HCT116 (cell line): ENCODE results near the gene LIMK2. TPM values are rescaled to one million over a fixed set of nuclear protein-coding genes. Genes with fewer than 3 reads are reported as not detected.

Source experiments
- ATAC-seq: fragments of 200-7000 bp; cut with Tn5 transposase; 2 replicates; pipeline ENCODE4 v1.9.1; 2020; ENCODE audit warnings: mild to moderate bottlenecking, moderate library complexity
- BruUV-seq: library from RNA; stranded (reverse); fragments of 400-500 nt; replicated peaks from 2 replicates; lab custom pipeline; 2021; lab: Mats Ljungman, UMichigan
- CTCF ChIA-PET: fragments of 300-600 bp; sonication (Branson Sonifier 250); formaldehyde crosslinking; loops from one replicate; lab custom pipeline; 2021; ENCODE audit warnings: antibody characterized with exemption; lab: Charles Lee
- POLR2A ChIA-PET: fragments of 300-600, 350-600 bp; sonication (Branson Sonifier 250); formaldehyde crosslinking; loops from one replicate; lab custom pipeline; 2021; ENCODE audit warnings: antibody characterized with exemption; lab: Charles Lee
- RAD21 ChIA-PET, 2 experiments: fragments of 300-600 bp; sonication (Branson Sonifier 250); formaldehyde crosslinking; loops; one replicate each; lab custom pipeline; 2023; ENCODE audit warnings: low total read pairs in 2 of 2; ENCODE audit not compliant: uncharacterized antibody in 2 of 2, unreplicated experiment in 2 of 2, low non-redundant PET in 1 of 2; lab: Charles Lee
- DNase-seq: peaks from one replicate; pipeline ENCODE4 v3.0.0-alpha.2; 2010; ENCODE audit warnings: low read depth, low spot score
- H2AFZ ChIP-seq: fragments of 200-600 bp; shearing (Covaris generic), sonication (generic); 2 replicates; pipeline ENCODE4 v1.6.1; 2017; ENCODE audit warnings: low read depth, mixed run types, mixed read lengths, antibody characterized with exemption, low read length; ENCODE audit not compliant: poor library complexity, severe bottlenecking
- H3K27ac ChIP-seq: 2 replicates; pipeline ENCODE4 v1.5.1; 2012; ENCODE audit warnings: low read depth, low read length
- H3K27me3 ChIP-seq: fragments of 200-600 bp; sonication (generic); 2 replicates; pipeline ENCODE4 v1.6.1; 2016; ENCODE audit warnings: mixed run types, low read length, mixed read lengths; ENCODE audit not compliant: insufficient read depth
- H3K36me3 ChIP-seq, 2 experiments: fragments of 200-500 bp in 1 of 2; fragments of 200-600 bp in 1 of 2; sonication (Bioruptor generic) in 1 of 2; sonication (generic) in 1 of 2; 2 replicates each; pipeline versions ENCODE4 v1.5.1 to v1.6.1; 2014 to 2016; ENCODE audit warnings: low read length in 2 of 2, inconsistent platforms in 1 of 2, mixed read lengths in 1 of 2, mixed run types in 1 of 2; ENCODE audit not compliant: insufficient read depth in 2 of 2, control insufficient read depth in 1 of 2
- H3K4me1 ChIP-seq, 2 experiments: fragments of 200-600 bp in 1 of 2; sonication (generic) in 1 of 2; 2 replicates each; pipeline versions ENCODE4 v1.5.1 to v1.6.1; 2012 to 2017; ENCODE audit warnings: low read length in 2 of 2, inconsistent platforms in 1 of 2, mild to moderate bottlenecking in 1 of 2, mixed read lengths in 1 of 2, mixed run types in 1 of 2, moderate library complexity in 1 of 2; ENCODE audit not compliant: insufficient read depth in 2 of 2, control insufficient read depth in 1 of 2
- H3K4me2 ChIP-seq: fragments of 200-600 bp; sonication (generic); 2 replicates; pipeline ENCODE4 v1.6.1; 2017; ENCODE audit warnings: mixed run types, low read length, mixed read lengths
- H3K4me3 ChIP-seq, 2 experiments: fragments of 200-600 bp in 1 of 2; sonication (generic) in 1 of 2; replicated peaks in 1 of 2; 2 replicates each; pipeline ENCODE4 v1.5.1; 2011 to 2016; ENCODE audit warnings: low read length in 2 of 2, control low read depth in 1 of 2, low read depth in 1 of 2, mild to moderate bottlenecking in 1 of 2, mixed read lengths in 1 of 2, mixed run types in 1 of 2
- H3K79me2 ChIP-seq: fragments of 200-600 bp; sonication (generic); 2 replicates; pipeline ENCODE4 v1.6.1; 2017; ENCODE audit warnings: mild to moderate bottlenecking, mixed run types, low read length, moderate library complexity, mixed read lengths; ENCODE audit not compliant: insufficient read depth
- H3K9ac ChIP-seq: fragments of 200-600 bp; sonication (generic); 2 replicates; pipeline ENCODE4 v1.6.1; 2016; ENCODE audit warnings: low read length, mixed read lengths
- H3K9me2 ChIP-seq: fragments of 200-600 bp; sonication (generic), shearing (Covaris generic); 2 replicates; pipeline ENCODE4 v1.6.1; 2017; ENCODE audit warnings: mixed run types, mild to moderate bottlenecking, moderate library complexity; ENCODE audit not compliant: insufficient read depth
- H3K9me3 ChIP-seq, 2 experiments: fragments of 200-500 bp in 1 of 2; fragments of 200-600 bp in 1 of 2; sonication (Bioruptor generic) in 1 of 2; sonication (generic) in 1 of 2; 2 replicates each; pipeline ENCODE4 v1.6.1; 2014 to 2017; ENCODE audit warnings: low read length in 2 of 2, mixed read lengths in 2 of 2, inconsistent platforms in 1 of 2, low read depth in 1 of 2, mild to moderate bottlenecking in 1 of 2, mixed run types in 1 of 2, moderate library complexity in 1 of 2; ENCODE audit not compliant: control insufficient read depth in 1 of 2, insufficient read depth in 1 of 2
- H4K20me1 ChIP-seq: fragments of 200-600 bp; sonication (generic), shearing (Covaris generic); 2 replicates; pipeline ENCODE4 v1.6.1; 2017; ENCODE audit warnings: mixed run types, mild to moderate bottlenecking, moderate library complexity; ENCODE audit not compliant: insufficient read depth
- CEBPB ChIP-seq: IDR thresholded peaks from 2 replicates; pipeline ENCODE4 v1.6.1; 2012; ENCODE audit warnings: low read depth
- ELF1 ChIP-seq: IDR thresholded peaks from 2 replicates; pipeline ENCODE4 v1.6.1; 2012; ENCODE audit warnings: low read depth, borderline replicate concordance
- FOSL1 ChIP-seq: IDR thresholded peaks from 2 replicates; pipeline ENCODE4 v1.6.1; 2012; ENCODE audit warnings: low read depth
- RAD21 ChIP-seq: IDR thresholded peaks from 2 replicates; pipeline ENCODE4 v1.6.1; 2012; ENCODE audit warnings: low read depth, mild to moderate bottlenecking
- REST ChIP-seq: IDR thresholded peaks from 2 replicates; pipeline ENCODE4 v1.6.1; 2012; ENCODE audit warnings: low read depth
- YY1 ChIP-seq: IDR thresholded peaks from 2 replicates; pipeline ENCODE4 v1.6.1; 2011; ENCODE audit warnings: low read length, low read depth, moderate library complexity, mild to moderate bottlenecking; ENCODE audit not compliant: insufficient replicate concordance; ENCODE audit errors: extremely low read depth
- intact Hi-C: fragments of 100-400 bp; cut with micrococcal nuclease; formaldehyde crosslinking; loops from 2 replicates; pipeline ENCODE4 v1.10.0; 2022
- total RNA-seq: library from RNA; stranded (reverse); gene quantifications from one replicate; pipeline ENCODE4 v1.2.1, GENCODE V29; 2021; ENCODE audit not compliant: unreplicated experiment
- TF ChIP-seq, protein P1 (sequence below): IDR thresholded peaks from 2 replicates; pipeline ENCODE4 v1.6.1; 2011; ENCODE audit warnings: mild to moderate bottlenecking, low read length, moderate library complexity; ENCODE audit not compliant: insufficient replicate concordance; ENCODE audit errors: extremely low read depth

LIMK2 gene
- total RNA-seq, 1 experiment from 2014 or later, result 21.9 TPM

DNA sequence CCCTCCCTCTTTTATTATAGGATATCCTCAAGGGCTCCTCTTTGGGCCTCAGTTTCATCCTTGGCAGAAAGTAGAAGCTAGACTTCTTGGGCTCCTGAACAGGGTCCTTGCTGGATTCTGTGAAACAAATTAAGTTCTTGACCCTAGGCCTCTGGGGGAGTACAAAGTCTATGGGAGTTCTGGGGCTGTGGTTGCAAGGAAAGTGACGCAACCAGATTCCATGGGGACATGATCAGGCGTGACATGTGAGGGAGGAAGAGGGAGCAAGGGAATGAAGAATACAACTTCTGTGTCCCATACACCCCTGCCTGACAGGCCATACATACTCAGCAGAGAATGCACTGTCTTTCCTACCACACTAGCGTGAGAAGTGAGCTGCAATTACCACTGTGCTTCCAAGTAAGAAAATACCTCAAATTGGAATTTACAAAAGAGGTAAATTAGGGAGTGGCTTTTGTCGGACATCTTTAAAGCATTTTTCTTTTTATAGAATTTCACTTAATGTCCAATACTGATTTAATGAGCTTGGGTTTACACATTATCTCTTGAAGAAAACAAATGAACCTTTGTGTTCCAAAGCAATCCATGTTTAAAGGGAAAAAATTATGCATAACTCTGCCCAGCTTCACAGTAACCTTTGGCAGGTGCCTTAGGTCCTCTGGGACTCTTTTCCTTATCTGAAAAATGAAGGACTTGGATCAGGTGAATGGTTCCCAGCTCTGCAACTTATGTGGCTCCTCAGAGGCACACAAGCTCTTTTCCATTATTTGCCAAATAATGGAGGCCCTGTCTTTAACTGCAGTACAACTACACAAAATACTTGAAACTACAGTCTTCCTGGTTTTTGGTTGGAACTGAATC, 38.9 kb downstream of the LIMK2 start:
- no peak overlapping the region for H3K4me3 ChIP-seq
- no peaks in the 10 kb centered on the region for H4K20me1 ChIP-seq
- no peaks in the 10 kb centered on the region for H3K9me3 ChIP-seq
- H3K9ac ChIP-seq, result no peak overlapping the region
- no peak overlapping the region for H2AFZ ChIP-seq
- no peak for ATAC-seq
- H3K36me3 ChIP-seq, result peaks cover 0 to 6% of the 10 kb centered on the region in 2 experiments; a peak in 1 of 4 replicates
- intact Hi-C loops, result no loop called here
- ChIA-PET POLR2A (interaction anchor here (0.5 to 1.2 kb wide), 2 partner anchors 8 to 565 kb away, joined by 3 read pairs; no protein-coding TSS in a partner anchor), CTCF (interaction anchor here (1.0 kb wide), 1 partner anchor 22 kb away, joined by 3 read pairs; no protein-coding TSS in a partner anchor), RAD21 (no interaction called here)
- DNase-seq, result no peak
- no peak for TF ChIP-seq FOSL1
- no peak for TF ChIP-seq REST
- TF ChIP-seq RAD21, result no peak
- TF ChIP-seq, protein P1, sequence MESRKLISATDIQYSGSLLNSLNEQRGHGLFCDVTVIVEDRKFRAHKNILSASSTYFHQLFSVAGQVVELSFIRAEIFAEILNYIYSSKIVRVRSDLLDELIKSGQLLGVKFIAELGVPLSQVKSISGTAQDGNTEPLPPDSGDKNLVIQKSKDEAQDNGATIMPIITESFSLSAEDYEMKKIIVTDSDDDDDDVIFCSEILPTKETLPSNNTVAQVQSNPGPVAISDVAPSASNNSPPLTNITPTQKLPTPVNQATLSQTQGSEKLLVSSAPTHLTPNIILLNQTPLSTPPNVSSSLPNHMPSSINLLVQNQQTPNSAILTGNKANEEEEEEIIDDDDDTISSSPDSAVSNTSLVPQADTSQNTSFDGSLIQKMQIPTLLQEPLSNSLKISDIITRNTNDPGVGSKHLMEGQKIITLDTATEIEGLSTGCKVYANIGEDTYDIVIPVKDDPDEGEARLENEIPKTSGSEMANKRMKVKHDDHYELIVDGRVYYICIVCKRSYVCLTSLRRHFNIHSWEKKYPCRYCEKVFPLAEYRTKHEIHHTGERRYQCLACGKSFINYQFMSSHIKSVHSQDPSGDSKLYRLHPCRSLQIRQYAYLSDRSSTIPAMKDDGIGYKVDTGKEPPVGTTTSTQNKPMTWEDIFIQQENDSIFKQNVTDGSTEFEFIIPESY, result no peak
- no peak for TF ChIP-seq ELF1
- no peak for TF ChIP-seq YY1
- no peak for TF ChIP-seq CEBPB
- peaks cover 2% of the 10 kb centered on the region; the same call in 1 of the 2 replicates for H3K79me2 ChIP-seq
- no peak overlapping the region for H3K27ac ChIP-seq
- no peaks in the 10 kb centered on the region for H3K27me3 ChIP-seq
- no peak overlapping the region for H3K4me2 ChIP-seq
- no TSS peak for BruUV-seq
- H3K4me1 ChIP-seq, result peaks cover 15 to 22% of the 10 kb centered on the region in 2 experiments
- no peaks in the 10 kb centered on the region for H3K9me2 ChIP-seq
